Measurements from ENCODE around the gene YEATS4.

YEATS4 gene

GRCh38 chr12:69396041-69396440, 36.5 kb downstream of the YEATS4 start:
- no peak for DNase-seq

- DNase-seq = no peak
Observed at GRCh38 chr12:69396963-69397362, 37.4 kb downstream of the YEATS4 start.

GRCh38 chr12:69397978-69398377, 38.4 kb downstream of the YEATS4 start:
- no peak for DNase-seq

- no peak for DNase-seq
Observed at GRCh38 chr12:69401940-69402339, 42.4 kb downstream of the YEATS4 start.

- peak; percentile 70 for DNase-seq
Observed at GRCh38 chr12:69404851-69405565, 45.5 kb downstream of the YEATS4 start.

- DNase-seq = no peak
Observed at GRCh38 chr12:69405566-69405865, 46.0 kb downstream of the YEATS4 start.

- no peak for DNase-seq
Observed at GRCh38 chr12:69406217-69406616, 46.7 kb downstream of the YEATS4 start.

- DNase-seq = no peak
Observed at GRCh38 chr12:69410571-69410970, 51.0 kb downstream of the YEATS4 start.

GRCh38 chr12:69412655-69413054, 53.1 kb downstream of the YEATS4 start:
- no peak for DNase-seq

GRCh38 chr12:69415471-69416275, 56.1 kb downstream of the YEATS4 start:
- DNase-seq = peak; percentile 64

GRCh38 chr12:69417231-69417630, 57.7 kb downstream of the YEATS4 start:
- DNase-seq = peak; percentile 35

- no peak for DNase-seq
Observed at GRCh38 chr12:69417741-69418167, 58.2 kb downstream of the YEATS4 start.

GRCh38 chr12:69419701-69420100, 60.2 kb downstream of the YEATS4 start:
- DNase-seq = no peak

GRCh38 chr12:69421548-69421947, 62.0 kb downstream of the YEATS4 start:
- DNase-seq = no peak

GRCh38 chr12:69423037-69423905, 63.7 kb downstream of the YEATS4 start:
- peak; percentile 26 for DNase-seq

- DNase-seq = no peak
Observed at GRCh38 chr12:69425417-69425816, 65.9 kb downstream of the YEATS4 start.

- DNase-seq = no peak
Observed at GRCh38 chr12:69428351-69429073, 69.0 kb downstream of the YEATS4 start.

- DNase-seq = no peak
Observed at GRCh38 chr12:69430942-69431590, 71.5 kb downstream of the YEATS4 start.

GRCh38 chr12:69431591-69432222, 72.2 kb downstream of the YEATS4 start:
- no peak for DNase-seq

GRCh38 chr12:69433653-69434052, 74.1 kb downstream of the YEATS4 start:
- DNase-seq = no peak

GRCh38 chr12:69435644-69436043, 76.1 kb downstream of the YEATS4 start:
- no peak for DNase-seq

GRCh38 chr12:69437073-69437472, 77.5 kb downstream of the YEATS4 start:
- no peak for DNase-seq

Data from NCI-H82 (cell line).